IMR-90 (cell line): ENCODE measurements around the gene RASGEF1C. TPM values are rescaled to one million over a fixed set of nuclear protein-coding genes. Genes with fewer than 3 reads are reported as not detected.

Source experiments
- ATAC-seq: fragments of 200-7000 bp; cut with Tn5 transposase; 2 replicates; pipeline ENCODE4 v1.9.1; 2020; ENCODE audit warnings: low read depth, mild to moderate bottlenecking, moderate library complexity
- BruUV-seq: library from RNA; stranded (reverse); fragments of 400-500 nt; replicated peaks from 2 replicates; lab custom pipeline; 2021; lab: Mats Ljungman, UMichigan
- CTCF ChIA-PET: fragments of 300-600 bp; formaldehyde crosslinking; extraction: SDS; loops from one replicate; lab custom pipeline; 2021; ENCODE audit warnings: antibody characterized with exemption; lab: Yijun Ruan, JAX
- POLR2A ChIA-PET: fragments of 300-600 bp; sonication (Branson Sonifier 250); formaldehyde crosslinking; loops from one replicate; lab custom pipeline; 2022; ENCODE audit warnings: antibody characterized with exemption; ENCODE audit not compliant: unreplicated experiment; lab: Charles Lee
- DNase-seq: peaks from one replicate; pipeline ENCODE4 v3.0.0; 2013
- H2AFZ ChIP-seq: replicated peaks from 2 replicates; pipeline ENCODE3; 2013; ENCODE audit warnings: low read length, mild to moderate bottlenecking; ENCODE audit not compliant: poor library complexity
- H2AK5ac ChIP-seq: 2 replicates; pipeline ENCODE4 v1.6.1; 2013; ENCODE audit warnings: low read depth, low read length, inconsistent platforms
- H2AK9ac ChIP-seq: replicated peaks from 2 replicates; pipeline ENCODE3; 2013; ENCODE audit warnings: mild to moderate bottlenecking, low read depth, low read length, moderate library complexity; ENCODE audit not compliant: poor library complexity
- H2BK120ac ChIP-seq: 2 replicates; pipeline ENCODE4 v1.6.1; 2013; ENCODE audit warnings: low read depth, low read length, inconsistent platforms
- H2BK15ac ChIP-seq: 3 replicates; pipeline ENCODE4 v1.6.1; 2013; ENCODE audit warnings: low read depth, low read length, inconsistent platforms
- H2BK20ac ChIP-seq: 2 replicates; pipeline ENCODE4 v1.6.1; 2013; ENCODE audit warnings: low read depth, mild to moderate bottlenecking, inconsistent platforms, low read length, moderate library complexity
- H2BK5ac ChIP-seq: 2 replicates; pipeline ENCODE4 v1.6.1; 2013; ENCODE audit warnings: mild to moderate bottlenecking, low read depth, low read length, inconsistent platforms; ENCODE audit not compliant: poor library complexity, severe bottlenecking
- H3K14ac ChIP-seq: replicated peaks from 2 replicates; pipeline ENCODE4 v1.6.1; 2013; ENCODE audit warnings: low read depth, low read length, inconsistent platforms
- H3K18ac ChIP-seq: 2 replicates; pipeline ENCODE4 v1.6.1; 2013; ENCODE audit warnings: low read depth, low read length, control low read depth
- H3K23ac ChIP-seq: 2 replicates; pipeline ENCODE4 v1.6.1; 2013; ENCODE audit warnings: low read depth, low read length, inconsistent platforms
- H3K27ac ChIP-seq: 2 replicates; pipeline ENCODE4 v1.5.1; 2013; ENCODE audit warnings: mild to moderate bottlenecking, control low read depth, low read length; ENCODE audit not compliant: insufficient read depth
- H3K27me3 ChIP-seq: 2 replicates; pipeline ENCODE4 v1.6.1; 2013; ENCODE audit warnings: low read length; ENCODE audit not compliant: control insufficient read depth, insufficient read depth
- H3K36me3 ChIP-seq: 2 replicates; pipeline ENCODE4 v1.6.1; 2013; ENCODE audit warnings: low read length, mixed read lengths; ENCODE audit not compliant: control insufficient read depth, insufficient read depth
- H3K4ac ChIP-seq: 2 replicates; pipeline ENCODE4 v1.6.1; 2013; ENCODE audit warnings: low read depth, low read length, inconsistent platforms
- H3K4me1 ChIP-seq: 2 replicates; pipeline ENCODE4 v1.6.1; 2013; ENCODE audit warnings: low read length, mixed read lengths; ENCODE audit not compliant: control insufficient read depth, insufficient read depth
- H3K4me2 ChIP-seq: 2 replicates; pipeline ENCODE4 v1.6.1; 2013; ENCODE audit warnings: low read depth, mild to moderate bottlenecking, control low read depth, low read length, moderate library complexity
- H3K4me3 ChIP-seq: 2 replicates; pipeline ENCODE4 v1.5.1; 2013; ENCODE audit warnings: low read depth, mild to moderate bottlenecking, control low read depth, low read length, moderate library complexity; ENCODE audit not compliant: insufficient read depth
- H3K56ac ChIP-seq: 2 replicates; pipeline ENCODE4 v1.6.1; 2013; ENCODE audit warnings: low read length, inconsistent platforms; ENCODE audit not compliant: insufficient read depth; ENCODE audit errors: extremely low read depth
- H3K79me1 ChIP-seq, 2 experiments: 2 replicates each; pipeline ENCODE4 v1.6.1; 2013; ENCODE audit warnings: low read length in 2 of 2, inconsistent platforms in 1 of 2, low read depth in 1 of 2
- H3K9ac ChIP-seq: 2 replicates; pipeline ENCODE4 v1.6.1; 2013; ENCODE audit warnings: low read depth, low read length, control low read depth
- H3K9me1 ChIP-seq: 2 replicates; pipeline ENCODE4 v1.6.1; 2013; ENCODE audit warnings: low read length, inconsistent platforms; ENCODE audit not compliant: insufficient read depth
- H3K9me3 ChIP-seq: 2 replicates; pipeline ENCODE4 v1.6.1; 2013; ENCODE audit warnings: low read length; ENCODE audit not compliant: control insufficient read depth, insufficient read depth
- H4K20me1 ChIP-seq: 2 replicates; pipeline ENCODE4 v1.6.1; 2013; ENCODE audit warnings: low read length, inconsistent platforms; ENCODE audit not compliant: insufficient read depth
- H4K5ac ChIP-seq: 2 replicates; pipeline ENCODE4 v1.6.1; 2013; ENCODE audit warnings: mild to moderate bottlenecking, low read depth, low read length, control low read depth
- H4K8ac ChIP-seq, 2 experiments: 2 replicates each; pipeline ENCODE4 v1.6.1; 2013; ENCODE audit warnings: low read depth in 2 of 2, low read length in 2 of 2, control low read depth in 1 of 2, inconsistent platforms in 1 of 2
- H4K91ac ChIP-seq: 2 replicates; pipeline ENCODE4 v1.6.1; 2013; ENCODE audit warnings: low read depth, low read length, inconsistent platforms; ENCODE audit not compliant: insufficient read depth
- MAFK ChIP-seq: IDR thresholded peaks from 2 replicates; pipeline ENCODE4 v1.6.1; 2012; ENCODE audit warnings: low read depth, low read length, improper control_type of control experiment
- WGBS, 2 experiments: methylation state at CpG; one replicate each; pipeline versions ENCODE4 v1.1.5 to v1.1.7; 2013; ENCODE audit warnings: missing lambda C conversion rate in 2 of 2; ENCODE audit not compliant: insufficient read length in 1 of 2; ENCODE audit errors: extremely low coverage in 2 of 2; 5-methylcytosine and 5-hydroxymethylcytosine counted together
- dilution Hi-C: fragments of 300-500 bp; cut with HindIII; formaldehyde crosslinking; loops from one replicate; pipeline ENCODE4 v1.14.3; 2018; ENCODE audit warnings: low sequenced_read_pairs; ENCODE audit not compliant: unreplicated experiment
- in situ Hi-C: fragments of 300-500 bp; cut with MboI; formaldehyde crosslinking; loops from 3 replicates; pipeline ENCODE4 v1.14.3; 2019; ENCODE audit warnings: low sequenced_read_pairs, inconsistent platforms, mixed read lengths
- intact Hi-C: fragments of 100-400 bp; cut with micrococcal nuclease; formaldehyde crosslinking; loops from 2 replicates; pipeline ENCODE4 v1.10.0; 2022
- polyA plus RNA-seq, 3 experiments: library from polyadenylated mRNA; depleted of rRNA; stranded (reverse); fragments of >200 nt; gene quantifications; 2 replicates each; pipeline ENCODE4 v1.2.3, GENCODE V29; 2012; ENCODE audit warnings: low replicate concordance in 1 of 3
- total RNA-seq: library from RNA; depleted of rRNA; stranded (reverse); fragments of >200 nt; gene quantifications from 2 replicates; pipeline ENCODE4 v1.2.3, GENCODE V29; 2012

RASGEF1C gene
- total and polyA plus RNA-seq, 2 of the 4 experiments (the other 2 are of a cell fraction): not detected

GRCh38 chr5:180077594-180078284, 131.3 kb downstream of the RASGEF1C start:
- H2AK5ac ChIP-seq: no peak overlapping the region
- no peak overlapping the region for H3K9ac ChIP-seq
- peaks cover 5% of the 10 kb centered on the region; the same call in 1 of the 2 replicates for H3K4me1 ChIP-seq
- H3K18ac ChIP-seq: no peak overlapping the region
- H2AFZ ChIP-seq: no peak overlapping the region
- H3K9me1 ChIP-seq: no peaks in the 10 kb centered on the region
- no peak overlapping the region for H3K23ac ChIP-seq
- no TSS peak for BruUV-seq
- intact Hi-C loops: no loop called here
- no peak for ATAC-seq
- H4K91ac ChIP-seq: no peak overlapping the region
- no peaks in the 10 kb centered on the region for H3K79me1 ChIP-seq
- ChIA-PET POLR2A (no interaction called here), CTCF (no interaction called here)
- no peak overlapping the region for H3K56ac ChIP-seq
- in situ Hi-C loops: no loop called here
- TF ChIP-seq MAFK: no peak
- no peaks in the 10 kb centered on the region for H4K20me1 ChIP-seq
- H2BK20ac ChIP-seq: no peak overlapping the region
- H3K36me3 ChIP-seq: no peaks in the 10 kb centered on the region
- H2BK5ac ChIP-seq: no peak overlapping the region
- H2BK120ac ChIP-seq: no peak overlapping the region
- no peak overlapping the region for H3K14ac ChIP-seq
- dilution Hi-C loops: no loop called here
- H4K8ac ChIP-seq: no peak overlapping the region
- no peak overlapping the region for H3K4me3 ChIP-seq
- no peak overlapping the region for H2AK9ac ChIP-seq
- no peak overlapping the region for H3K27ac ChIP-seq
- no peak overlapping the region for H3K4me2 ChIP-seq
- no CpG with 5 or more reads among the region's 9 CpGs for WGBS, 2 experiments
- peaks cover 12% of the 10 kb centered on the region; the same call in 1 of the 2 replicates for H3K27me3 ChIP-seq
- H4K5ac ChIP-seq: no peak overlapping the region
- DNase-seq: no peak
- no peak overlapping the region for H3K4ac ChIP-seq
- no peak overlapping the region for H2BK15ac ChIP-seq
- H3K9me3 ChIP-seq: no peaks in the 10 kb centered on the region; the same call in 1 of the 2 replicates
